Measurements from ENCODE around the gene CREBZF. TPM values are rescaled to one million over a fixed set of nuclear protein-coding genes. Genes with fewer than 3 reads are reported as not detected.

CREBZF gene
- total RNA-seq, 1 experiment from 2014 or later: 36.0 TPM

DNA sequence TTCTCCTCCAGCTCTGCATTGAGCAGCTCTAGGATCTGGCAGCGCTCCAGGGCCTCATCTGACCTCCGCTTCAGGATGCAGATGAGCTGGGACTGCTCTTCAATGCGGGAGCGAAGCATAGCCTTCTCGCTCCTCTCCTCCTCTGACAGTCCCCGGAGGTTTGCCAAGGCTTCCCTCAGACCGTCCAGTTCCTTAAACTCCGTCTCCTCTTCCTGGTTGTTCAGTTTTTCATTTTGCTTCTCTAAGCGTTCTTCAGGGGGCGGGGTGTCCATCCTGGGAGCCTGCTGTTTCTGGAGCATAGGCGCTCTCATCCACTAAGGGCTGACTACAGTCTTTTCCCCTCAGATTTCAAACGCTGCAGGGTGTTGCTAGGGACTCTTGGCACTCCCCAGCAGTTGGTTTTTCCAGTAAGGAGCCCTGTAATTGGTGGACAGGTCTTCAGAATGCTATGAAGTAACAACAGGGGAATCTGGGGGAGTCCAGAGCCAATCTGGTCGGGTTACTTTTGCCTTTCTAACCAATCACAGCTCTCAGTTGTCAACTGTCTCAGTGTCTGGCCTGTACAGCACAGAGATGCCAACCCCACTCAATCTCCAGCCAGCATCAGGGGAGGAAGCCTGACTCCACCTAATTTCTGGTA lies 21.0 kb upstream of the CREBZF start, which contains the start of gene CCDC89:
TSS of gene CCDC89 (minus strand) at position 376 of the 640 bp plus-strand sequence. CDS start at position 311, 65 bp downstream.
- Mint-ChIP-seq H3K4me3 (ENCODE audit: unreplicated experiment) (no peak within 1 kb of the TSS), H3K27ac (ENCODE audit: low read depth, unreplicated experiment) (no peak within 1 kb of the TSS), H3K36me3 (ENCODE audit: insufficient read depth, unreplicated experiment) (no peaks in the 10 kb centered on the region), H3K27me3 (ENCODE audit: insufficient read depth, unreplicated experiment) (peaks cover 18% of the 10 kb centered on the region), H3K9me3 (ENCODE audit: unreplicated experiment) (no peaks in the 10 kb centered on the region), H3K4me1 (ENCODE audit: insufficient read depth, unreplicated experiment) (no peaks in the 10 kb centered on the region)
- ChIA-PET POLR2A (interaction anchor here (1.3 kb wide), 1 partner anchor 21 kb away, joined by 6 read pairs; the partner anchor contains the start of gene CREBZF), CTCF (interaction anchor here (0.8 to 2.9 kb wide), 2 partner anchors 10 to 137 kb away, joined by 6 to 14 read pairs; no protein-coding TSS in a partner anchor)
- no peak for DNase-seq (ENCODE audit: unreplicated experiment)
- no TSS peak for BruUV-seq (replicated peaks)
- intact Hi-C loops (cut with micrococcal nuclease): no loop called here
- TF ChIP-seq, protein P1, sequence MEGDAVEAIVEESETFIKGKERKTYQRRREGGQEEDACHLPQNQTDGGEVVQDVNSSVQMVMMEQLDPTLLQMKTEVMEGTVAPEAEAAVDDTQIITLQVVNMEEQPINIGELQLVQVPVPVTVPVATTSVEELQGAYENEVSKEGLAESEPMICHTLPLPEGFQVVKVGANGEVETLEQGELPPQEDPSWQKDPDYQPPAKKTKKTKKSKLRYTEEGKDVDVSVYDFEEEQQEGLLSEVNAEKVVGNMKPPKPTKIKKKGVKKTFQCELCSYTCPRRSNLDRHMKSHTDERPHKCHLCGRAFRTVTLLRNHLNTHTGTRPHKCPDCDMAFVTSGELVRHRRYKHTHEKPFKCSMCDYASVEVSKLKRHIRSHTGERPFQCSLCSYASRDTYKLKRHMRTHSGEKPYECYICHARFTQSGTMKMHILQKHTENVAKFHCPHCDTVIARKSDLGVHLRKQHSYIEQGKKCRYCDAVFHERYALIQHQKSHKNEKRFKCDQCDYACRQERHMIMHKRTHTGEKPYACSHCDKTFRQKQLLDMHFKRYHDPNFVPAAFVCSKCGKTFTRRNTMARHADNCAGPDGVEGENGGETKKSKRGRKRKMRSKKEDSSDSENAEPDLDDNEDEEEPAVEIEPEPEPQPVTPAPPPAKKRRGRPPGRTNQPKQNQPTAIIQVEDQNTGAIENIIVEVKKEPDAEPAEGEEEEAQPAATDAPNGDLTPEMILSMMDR (IDR thresholded peaks at IDR 0.05; ENCODE audit: unreplicated experiment): no peak

DNA sequence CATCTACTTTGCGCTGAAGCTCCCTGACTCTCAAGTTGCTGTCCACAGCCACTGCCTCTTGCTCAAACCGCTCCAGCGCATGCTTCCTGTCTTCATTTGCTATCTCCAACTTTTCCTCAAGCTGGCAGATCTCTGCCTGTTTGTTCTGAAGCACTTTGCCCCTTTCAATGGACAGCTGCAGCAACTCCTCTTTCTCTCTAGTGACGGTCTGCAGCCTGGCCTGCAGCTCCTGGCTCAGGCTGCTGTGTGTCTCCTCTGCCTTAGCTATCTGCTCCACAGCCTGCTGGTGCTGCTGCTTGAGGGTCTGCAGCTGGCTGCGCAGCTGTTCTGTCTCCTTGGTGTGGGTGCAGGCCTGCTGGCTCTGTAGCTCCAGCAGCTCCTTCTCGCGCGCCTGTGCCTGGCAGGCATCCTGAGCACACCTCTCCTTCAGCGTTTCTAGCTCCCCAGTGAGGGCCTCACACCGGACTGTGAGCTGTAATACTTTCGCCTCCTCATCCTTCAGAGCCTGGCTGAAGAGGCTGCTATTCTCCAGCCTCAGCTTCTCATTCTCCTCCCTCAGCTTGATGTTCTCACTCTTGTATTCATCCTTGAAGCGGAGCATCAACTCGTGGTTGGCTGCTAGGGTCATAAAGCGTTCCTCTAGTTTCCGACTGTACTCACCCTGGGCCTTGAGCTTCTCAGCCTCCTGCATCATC lies 20.3 kb upstream of the CREBZF start:
- ChIA-PET CTCF (interaction anchor here (0.6 to 2.9 kb wide), 3 partner anchors 10 to 349 kb away, joined by 3 to 14 read pairs (median 6); no protein-coding TSS in a partner anchor), POLR2A (no interaction called here)
- peaks cover 11% of the 10 kb centered on the region for H3K27me3 Mint-ChIP-seq (ENCODE audit: insufficient read depth, unreplicated experiment)

DNA sequence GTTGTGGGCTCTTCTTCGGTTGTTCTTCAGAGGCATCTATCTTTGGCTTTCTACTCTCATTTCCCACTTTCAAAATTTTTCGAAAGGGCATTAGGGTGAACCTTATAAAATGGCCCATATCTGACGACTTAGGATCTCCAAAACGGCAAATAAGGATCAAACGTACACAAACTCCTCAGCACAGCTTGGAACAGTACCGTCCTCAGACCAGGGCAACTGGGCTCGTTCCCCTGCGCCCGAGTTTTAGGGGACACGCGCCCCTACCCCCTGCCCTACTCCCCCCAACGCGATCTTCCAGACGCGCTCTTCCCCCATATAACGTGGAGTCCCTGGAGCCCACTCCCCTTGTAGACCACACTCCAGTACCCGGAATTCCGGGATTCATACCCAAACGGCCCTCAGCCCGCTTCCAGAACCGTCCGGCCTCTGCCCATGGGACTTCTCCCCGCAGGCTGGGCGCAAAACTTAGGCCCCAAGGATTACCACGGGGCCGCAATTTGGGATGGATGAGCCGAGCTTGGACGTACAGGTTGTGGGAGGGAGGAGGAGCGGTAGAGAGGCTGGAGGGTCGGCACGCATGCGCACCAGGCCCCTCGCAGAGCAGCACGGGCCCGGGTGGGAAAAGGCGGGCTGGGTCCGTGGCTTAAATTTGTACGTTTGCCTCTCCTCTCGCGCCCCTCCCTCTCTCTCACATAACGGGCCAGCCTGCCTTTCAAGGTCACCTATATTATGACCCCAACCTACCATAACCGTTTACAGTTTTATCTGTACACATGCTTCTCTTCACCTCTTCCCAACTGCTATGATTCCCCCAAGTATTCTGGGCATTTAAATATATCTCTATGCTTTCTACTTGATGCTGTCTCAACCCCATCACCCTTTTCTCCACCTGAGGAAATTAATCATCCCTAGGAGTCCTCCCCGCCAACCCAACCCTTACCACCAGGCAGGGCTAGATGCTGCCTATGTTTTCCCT lies 17.7 kb upstream of the CREBZF start:
- ChIA-PET CTCF (no interaction called here), POLR2A (no interaction called here)
- intact Hi-C loops (cut with micrococcal nuclease): no loop called here
- no TSS peak for BruUV-seq (replicated peaks)
- Mint-ChIP-seq H3K9me3 (ENCODE audit: unreplicated experiment) (no peaks in the 10 kb centered on the region), H3K4me1 (ENCODE audit: insufficient read depth, unreplicated experiment) (no peaks in the 10 kb centered on the region), H3K4me3 (ENCODE audit: unreplicated experiment) (no peak overlapping the region), H3K27ac (ENCODE audit: low read depth, unreplicated experiment) (no peak overlapping the region), H3K27me3 (ENCODE audit: insufficient read depth, unreplicated experiment) (no peaks in the 10 kb centered on the region), H3K36me3 (ENCODE audit: insufficient read depth, unreplicated experiment) (no peaks in the 10 kb centered on the region)
- DNase-seq (ENCODE audit: unreplicated experiment): no peak
- TF ChIP-seq, protein P1 (IDR thresholded peaks at IDR 0.05; ENCODE audit: unreplicated experiment): no peak

More for the DNA sequence above, 20.3 kb upstream of the CREBZF start:
- H3K9me3 Mint-ChIP-seq (ENCODE audit: unreplicated experiment): no peaks in the 10 kb centered on the region
- intact Hi-C loops (cut with micrococcal nuclease): no loop called here
- DNase-seq (ENCODE audit: unreplicated experiment): no peak
- H3K4me1 Mint-ChIP-seq (ENCODE audit: insufficient read depth, unreplicated experiment): no peaks in the 10 kb centered on the region
- no peak overlapping the region for H3K27ac Mint-ChIP-seq (ENCODE audit: low read depth, unreplicated experiment)
- H3K36me3 Mint-ChIP-seq (ENCODE audit: insufficient read depth, unreplicated experiment): no peaks in the 10 kb centered on the region
- TF ChIP-seq, protein P1 (IDR thresholded peaks at IDR 0.05; ENCODE audit: unreplicated experiment): no peak
- BruUV-seq (replicated peaks): no TSS peak
- H3K4me3 Mint-ChIP-seq (ENCODE audit: unreplicated experiment): no peak overlapping the region

Measured in MCF 10A (cell line).